ENCODE data around the gene GPRC5C. TPM values are rescaled to one million over a fixed set of nuclear protein-coding genes. Genes with fewer than 3 reads are reported as not detected.

GPRC5C gene
- total RNA-seq, 1 donor from 2014 or later: 38.7 TPM

GRCh38 chr17:74415608-74416396, 16.1 kb upstream of the GPRC5C start:
- H3K9me3 Mint-ChIP-seq: peaks cover 1% of the 10 kb centered on the region
- peaks cover 11% of the 10 kb centered on the region for H3K27me3 Mint-ChIP-seq (ENCODE audit: low read depth)
- H3K4me1 Mint-ChIP-seq: peaks cover 4% of the 10 kb centered on the region
- no peak for DNase-seq (ENCODE audit: low spot score in 2 of 2, unreplicated experiment in 2 of 2)
- TF ChIP-seq CTCF (IDR thresholded peaks at IDR 0.05; ENCODE audit: unreplicated experiment): no peak
- no peak overlapping the region for H3K4me3 Mint-ChIP-seq
- no peak overlapping the region for H3K27ac Mint-ChIP-seq
- no peaks in the 10 kb centered on the region for H3K36me3 Mint-ChIP-seq

GRCh38 chr17:74417178-74418045, 14.5 kb upstream of the GPRC5C start:
- Mint-ChIP-seq H3K27me3 (ENCODE audit: low read depth) (peaks cover 12% of the 10 kb centered on the region), H3K27ac (no peak overlapping the region), H3K4me1 (peaks cover 4% of the 10 kb centered on the region), H3K36me3 (no peaks in the 10 kb centered on the region), H3K4me3 (no peak overlapping the region), H3K9me3 (peaks cover under 1% of the 10 kb centered on the region)
- no peak for TF ChIP-seq CTCF (IDR thresholded peaks at IDR 0.05; ENCODE audit: unreplicated experiment)
- no peak for DNase-seq (ENCODE audit: low spot score in 2 of 2, unreplicated experiment in 2 of 2)

- H3K27me3 Mint-ChIP-seq (ENCODE audit: low read depth): peaks cover 15% of the 10 kb centered on the region
- no peak for DNase-seq (ENCODE audit: low spot score in 2 of 2, unreplicated experiment in 2 of 2)
- peaks cover 4% of the 10 kb centered on the region for H3K9me3 Mint-ChIP-seq
- H3K4me1 Mint-ChIP-seq: peaks cover 4% of the 10 kb centered on the region
- no peak overlapping the region for H3K4me3 Mint-ChIP-seq
- TF ChIP-seq CTCF (IDR thresholded peaks at IDR 0.05; ENCODE audit: unreplicated experiment): no peak
- no peak overlapping the region for H3K27ac Mint-ChIP-seq
- H3K36me3 Mint-ChIP-seq: no peaks in the 10 kb centered on the region
Observed at GRCh38 chr17:74419928-74420411, 11.9 kb upstream of the GPRC5C start.

GRCh38 chr17:74424117-74424516, 7.8 kb upstream of the GPRC5C start:
- peaks cover 6% of the 10 kb centered on the region for H3K27me3 Mint-ChIP-seq (ENCODE audit: low read depth)
- no peak for TF ChIP-seq CTCF (IDR thresholded peaks at IDR 0.05; ENCODE audit: unreplicated experiment)
- no peak for DNase-seq (ENCODE audit: low spot score in 2 of 2, unreplicated experiment in 2 of 2)
- no peak overlapping the region for H3K27ac Mint-ChIP-seq
- peaks cover 4% of the 10 kb centered on the region for H3K9me3 Mint-ChIP-seq
- no peak overlapping the region for H3K4me3 Mint-ChIP-seq
- peaks cover 19% of the 10 kb centered on the region for H3K4me1 Mint-ChIP-seq
- no peaks in the 10 kb centered on the region for H3K36me3 Mint-ChIP-seq

GRCh38 chr17:74424657-74425056, 7.2 kb upstream of the GPRC5C start:
- peaks cover 4% of the 10 kb centered on the region for H3K9me3 Mint-ChIP-seq
- no peak for DNase-seq (ENCODE audit: low spot score in 2 of 2, unreplicated experiment in 2 of 2)
- H3K27me3 Mint-ChIP-seq (ENCODE audit: low read depth): peaks cover 6% of the 10 kb centered on the region
- no peak overlapping the region for H3K4me3 Mint-ChIP-seq
- no peaks in the 10 kb centered on the region for H3K36me3 Mint-ChIP-seq
- H3K4me1 Mint-ChIP-seq: peaks cover 18% of the 10 kb centered on the region
- no peak overlapping the region for H3K27ac Mint-ChIP-seq
- TF ChIP-seq CTCF (IDR thresholded peaks at IDR 0.05; ENCODE audit: unreplicated experiment): no peak

Data from mesothelial cell of epicardium (in vitro differentiated cells).